ENCODE measurements around the gene GSTM4.
"Not testable (repeated sequence)": the region's sequence is repeated elsewhere in the genome, so short reads cannot be mapped to it uniquely, and the experiment has no call there.

GSTM4 gene

DNA sequence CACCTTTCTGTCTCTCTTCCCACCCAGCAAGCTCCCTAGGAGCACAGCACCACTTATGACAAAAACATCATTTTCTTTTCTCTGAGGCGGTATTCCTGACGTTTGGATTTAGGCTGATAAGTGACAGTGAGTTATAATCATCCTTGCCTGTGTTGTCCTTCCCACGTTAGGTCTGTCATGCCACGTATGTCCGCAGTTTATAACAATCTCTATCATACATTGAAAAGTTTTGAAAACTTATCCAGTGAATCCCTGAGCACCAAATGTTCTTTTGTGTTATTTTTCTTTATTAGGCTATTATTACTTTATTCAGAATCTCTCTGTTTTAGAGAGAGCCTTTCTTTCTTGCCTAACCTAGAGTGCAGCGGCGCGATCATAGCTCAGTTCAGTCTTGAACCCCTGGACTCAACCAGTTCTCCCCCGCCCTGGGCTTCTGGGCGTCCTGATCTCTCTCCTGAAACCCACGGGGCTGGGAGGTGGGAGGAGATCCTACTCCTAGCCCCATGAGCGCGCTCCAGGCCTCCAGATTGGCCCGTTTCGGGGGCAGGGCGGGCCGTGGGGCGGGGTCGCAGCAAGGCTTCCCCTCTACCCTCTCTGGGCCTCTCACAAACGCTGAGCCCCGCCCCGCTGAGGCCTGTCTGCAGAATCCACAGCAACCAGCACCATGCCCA lies 11.7 kb downstream of the GSTM4 start, which contains the start of gene GSTM2:
GSTM2 (plus strand) TSS at position 606 of the 671 bp plus-strand sequence; CDS start at position 665, 59 bp downstream.
- DNase-seq (ENCODE audit: low spot score), result peak; percentile 71

DNA sequence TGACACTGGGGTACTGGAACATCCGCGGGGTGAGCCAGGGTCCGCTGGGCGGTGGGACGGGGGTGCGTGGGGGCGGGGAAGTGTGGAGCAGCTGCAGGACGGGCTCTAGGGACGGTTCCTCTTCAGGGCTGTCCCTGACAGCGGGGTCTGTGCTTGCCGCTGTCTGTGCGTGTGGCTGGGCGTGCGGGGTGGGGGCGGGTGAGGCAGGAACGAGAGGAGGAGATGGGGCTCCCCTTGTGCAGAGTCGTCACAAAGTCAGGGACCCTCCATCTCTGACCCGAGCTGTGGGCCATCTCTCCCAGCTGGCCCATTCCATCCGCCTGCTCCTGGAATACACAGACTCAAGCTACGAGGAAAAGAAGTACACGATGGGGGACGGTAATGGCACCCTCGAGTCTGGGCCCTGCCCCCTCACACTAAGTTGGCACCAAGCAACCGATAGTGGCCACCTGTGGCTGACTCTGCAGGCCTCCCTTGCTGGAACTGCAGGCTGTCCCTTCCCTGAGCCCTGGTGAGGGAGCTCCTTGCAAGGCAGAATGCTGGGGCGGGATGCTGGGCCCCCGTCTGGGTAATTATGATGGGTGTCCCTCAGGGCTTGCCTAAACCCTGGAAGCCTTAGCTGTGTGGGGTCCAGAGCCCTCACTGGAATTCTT lies 12.3 kb downstream of the GSTM4 start:
- DNase-seq (ENCODE audit: low spot score), result no peak

DNA sequence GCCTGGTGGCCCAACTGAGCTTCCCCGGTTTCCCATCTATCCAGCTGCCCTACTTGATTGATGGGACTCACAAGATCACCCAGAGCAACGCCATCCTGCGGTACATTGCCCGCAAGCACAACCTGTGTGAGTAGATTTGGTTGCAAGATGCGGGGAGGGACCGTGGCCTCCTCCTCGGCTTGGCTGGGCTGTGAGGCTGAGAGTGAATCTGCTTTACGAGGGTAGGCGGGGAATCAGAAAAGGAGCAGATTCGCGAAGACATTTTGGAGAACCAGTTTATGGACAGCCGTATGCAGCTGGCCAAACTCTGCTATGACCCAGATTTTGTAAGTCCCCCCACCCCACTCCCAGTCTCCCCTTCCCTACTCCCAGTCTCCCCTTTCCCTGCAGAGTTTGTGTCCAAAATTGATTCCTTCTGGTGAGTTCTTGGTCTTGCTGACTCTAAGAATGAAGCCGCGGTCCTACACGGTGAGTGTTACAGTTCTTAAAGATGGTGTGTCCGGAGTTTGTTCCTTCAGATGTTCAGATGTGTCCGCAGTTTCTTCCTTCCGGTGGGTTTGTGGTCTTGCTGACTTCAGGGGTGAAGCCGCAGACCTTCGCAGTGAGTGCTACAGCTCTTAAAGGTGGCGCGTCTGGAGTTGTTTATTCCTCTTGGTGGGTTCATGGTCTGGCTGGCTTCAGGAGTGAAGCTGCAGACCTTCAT lies 13.5 kb downstream of the GSTM4 start:
- no peak for DNase-seq (ENCODE audit: low spot score)

DNA sequence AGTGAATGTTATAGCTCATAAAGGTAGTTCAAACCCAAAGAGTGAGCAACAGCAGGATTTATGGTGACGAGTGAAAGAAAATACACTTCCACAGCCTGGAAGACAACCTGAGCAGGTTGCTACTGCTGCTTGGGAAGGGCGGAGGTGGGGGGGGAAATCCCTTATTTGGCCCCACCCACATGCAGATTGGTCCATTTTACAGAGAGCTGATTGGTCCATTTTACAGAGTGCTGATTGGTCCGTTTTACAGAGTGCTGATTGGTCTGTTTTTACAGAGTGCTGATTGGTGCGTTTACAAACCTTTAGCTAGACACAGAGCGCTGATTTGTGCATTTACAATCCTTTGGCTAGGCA lies 14.0 kb downstream of the GSTM4 start:
- DNase-seq (ENCODE audit: low spot score), result not testable (repeated sequence)

DNA sequence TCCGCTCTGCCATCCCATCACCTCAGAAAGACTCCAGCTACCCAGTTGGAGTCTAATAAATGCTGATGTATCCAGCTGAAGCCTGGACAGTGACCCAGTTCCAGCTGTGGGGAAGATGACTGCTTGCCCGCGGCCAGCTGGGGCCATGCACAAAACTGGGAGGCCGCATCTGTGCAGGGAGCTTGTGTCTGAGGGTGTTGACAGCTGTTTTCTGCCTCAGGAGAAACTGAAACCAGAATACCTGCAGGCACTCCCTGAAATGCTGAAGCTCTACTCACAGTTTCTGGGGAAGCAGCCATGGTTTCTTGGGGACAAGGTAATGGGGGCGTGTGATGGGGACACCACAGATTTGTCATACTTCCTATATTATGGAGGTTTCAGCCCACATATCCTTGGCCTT lies 15.2 kb downstream of the GSTM4 start:
- DNase-seq (ENCODE audit: low spot score), result no peak

DNA sequence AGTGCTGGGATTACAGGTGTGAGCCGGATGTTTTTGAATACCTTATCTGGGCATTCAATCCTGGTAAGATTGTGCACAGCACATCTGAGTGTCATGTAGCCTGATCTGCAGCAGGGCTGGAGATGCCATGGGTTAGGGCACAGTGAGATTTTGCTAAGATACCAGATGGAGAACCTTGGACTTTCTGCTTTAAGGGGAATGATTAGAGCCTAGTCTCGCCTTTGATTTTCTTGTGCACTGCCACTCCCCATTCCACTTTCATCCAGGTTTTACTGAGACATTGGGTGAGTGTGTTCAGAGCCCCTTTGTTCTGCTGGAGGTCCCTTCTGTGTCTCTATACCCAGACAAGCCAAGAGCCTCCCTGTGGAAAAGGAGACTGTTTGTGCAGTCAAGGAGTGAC lies 18.0 kb downstream of the GSTM4 start:
- not testable (repeated sequence) for DNase-seq (ENCODE audit: low spot score)

DNA sequence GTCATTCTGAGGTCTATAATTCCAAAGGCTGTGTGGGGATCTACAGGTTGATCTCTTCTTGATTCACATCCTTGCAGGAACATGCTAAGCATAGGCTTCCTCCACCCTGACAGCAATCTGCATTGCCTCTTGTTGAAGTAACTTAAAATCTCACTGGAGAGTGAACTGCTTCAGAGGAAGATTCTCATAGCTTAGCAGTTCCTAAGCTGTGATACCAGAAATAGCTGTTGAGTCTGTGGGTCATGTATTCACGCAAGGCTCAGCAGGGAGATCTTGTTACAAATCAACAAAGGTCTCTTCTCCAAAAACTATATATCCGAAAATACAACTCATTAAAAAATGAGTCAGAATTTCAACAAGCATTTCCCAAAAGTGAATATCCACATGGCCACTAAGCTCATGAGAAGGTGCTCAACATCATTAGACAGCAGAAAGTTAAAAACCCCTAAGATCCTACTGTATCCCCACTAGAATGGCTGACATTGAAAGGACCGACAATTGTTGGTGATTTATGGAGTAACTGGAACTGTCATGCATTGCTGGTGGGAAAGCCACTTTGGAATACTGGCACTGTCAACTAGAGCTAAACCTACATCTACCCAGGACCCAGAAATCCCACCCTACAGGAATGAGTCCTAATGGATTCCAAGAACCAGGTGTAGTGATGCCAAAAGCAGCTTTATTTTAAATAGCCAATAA lies 20.9 kb downstream of the GSTM4 start:
- not testable (repeated sequence) for DNase-seq (ENCODE audit: low spot score)

DNA sequence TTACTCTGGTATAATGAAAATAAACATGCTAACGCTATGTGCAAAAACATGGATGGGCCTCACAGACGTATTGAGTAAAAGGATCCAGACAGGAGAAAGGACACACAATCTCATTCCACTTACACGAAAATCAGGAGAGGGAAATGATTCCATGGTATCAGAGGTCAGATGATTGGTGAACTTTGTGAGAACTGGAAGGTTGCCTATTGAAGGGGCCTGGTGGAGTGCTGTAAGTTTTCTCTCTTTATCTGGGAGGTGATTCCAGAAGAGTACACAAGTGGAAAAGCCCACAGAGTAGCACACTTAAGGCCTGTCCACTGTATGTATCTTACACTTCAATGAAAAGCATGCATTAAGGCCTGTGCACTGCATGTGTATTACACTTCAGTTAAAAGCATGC lies 21.6 kb downstream of the GSTM4 start:
- no peak for DNase-seq (ENCODE audit: low spot score)

DNA sequence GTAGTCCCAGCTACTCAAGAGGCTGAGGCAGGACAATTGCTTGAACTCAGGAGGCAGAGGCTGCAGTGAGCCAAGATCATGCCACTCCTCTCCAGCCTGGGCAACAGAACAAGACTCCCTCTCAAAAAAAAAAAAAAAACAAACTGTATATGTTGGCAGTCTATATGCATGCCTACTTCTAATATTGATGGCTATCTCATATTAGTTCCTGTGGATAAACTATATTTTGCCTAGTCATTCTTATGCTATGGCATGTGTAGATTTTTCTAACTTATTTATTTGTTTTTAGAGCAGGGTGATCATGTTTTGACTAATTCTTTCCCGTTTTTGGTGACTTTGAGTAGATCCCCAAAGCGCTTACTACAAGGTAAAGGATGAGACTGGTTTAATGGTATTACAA lies 22.7 kb downstream of the GSTM4 start:
- not testable (repeated sequence) for DNase-seq (ENCODE audit: low spot score)

DNA sequence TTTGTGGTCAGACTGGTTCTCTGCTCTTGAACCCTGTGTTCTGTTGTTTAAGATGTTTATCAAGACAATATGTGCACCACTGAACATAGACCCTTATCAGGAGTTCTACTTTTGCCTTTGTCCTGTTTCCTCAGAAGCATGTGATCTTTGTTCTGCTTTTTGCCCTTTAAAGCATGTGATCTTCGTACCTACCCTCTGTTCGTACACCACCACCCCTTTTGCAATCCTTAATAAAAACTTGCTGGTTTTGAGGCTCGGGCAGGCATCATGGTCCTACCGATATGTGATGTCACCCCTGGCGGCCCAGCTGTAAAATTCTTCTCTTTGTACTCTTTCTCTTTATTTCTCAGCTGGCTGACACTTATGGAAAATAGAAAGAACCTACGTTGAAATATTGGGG lies 28.9 kb downstream of the GSTM4 start:
- not testable (repeated sequence) for DNase-seq (ENCODE audit: low spot score)

DNA sequence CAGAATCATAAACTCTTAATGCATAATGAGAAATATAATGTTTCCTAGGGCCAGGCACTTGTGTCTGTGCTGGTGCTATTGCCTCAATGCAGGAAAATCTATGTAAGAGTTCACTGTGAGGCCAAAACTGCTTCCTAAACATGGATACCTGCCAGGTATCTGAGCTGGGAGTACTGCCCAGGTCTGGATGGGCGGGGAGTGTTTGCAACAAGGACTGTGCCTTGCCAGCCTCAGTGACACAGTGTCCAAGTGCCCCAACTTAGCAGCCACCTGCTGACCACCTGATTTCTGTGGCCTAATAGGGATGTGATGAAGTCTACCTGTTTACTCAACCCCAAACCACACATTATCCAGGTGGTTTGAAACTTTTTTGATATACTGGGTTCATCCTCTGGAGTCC lies 29.5 kb downstream of the GSTM4 start:
- DNase-seq (ENCODE audit: low spot score), result not testable (repeated sequence)

DNA sequence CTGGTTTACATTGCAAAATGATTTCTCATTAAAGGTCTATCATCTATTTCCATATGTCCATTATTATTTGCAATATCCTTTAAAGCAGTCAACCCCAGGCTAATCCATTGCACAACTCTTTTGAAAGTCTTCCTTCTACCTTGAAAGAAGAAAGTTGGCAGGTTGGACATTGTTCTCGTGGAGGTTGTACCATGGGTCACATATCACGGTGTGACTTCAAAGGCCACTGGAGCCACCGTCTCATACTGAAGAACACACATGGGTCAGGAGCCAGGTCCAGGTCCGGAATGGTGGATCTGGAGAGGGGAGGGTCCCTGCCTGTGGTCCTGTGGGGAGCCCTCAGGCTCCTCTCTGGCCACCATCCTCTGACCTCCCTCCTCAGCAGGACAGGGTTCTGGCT lies 30.0 kb downstream of the GSTM4 start:
- not testable (repeated sequence) for DNase-seq (ENCODE audit: low spot score)

DNA sequence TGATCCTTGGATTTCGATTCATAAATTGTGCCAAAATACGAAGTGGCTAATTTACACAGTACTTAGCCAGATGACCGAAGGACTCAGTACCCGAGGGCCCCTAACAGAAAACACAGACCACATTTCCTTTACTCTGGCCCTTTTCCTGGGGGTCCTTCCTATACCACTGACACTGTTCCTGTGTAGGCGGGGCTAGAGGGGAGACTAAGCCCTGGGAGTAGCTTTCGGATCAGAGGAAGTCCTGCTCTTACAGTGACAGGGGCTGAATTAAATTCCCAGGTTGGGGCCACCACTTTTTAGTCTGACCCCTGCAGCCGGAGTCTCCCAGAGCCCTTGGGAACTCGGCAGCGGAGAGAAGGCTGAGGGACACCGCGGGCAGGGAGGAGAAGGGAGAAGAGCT lies 31.2 kb downstream of the GSTM4 start:
- DNase-seq (ENCODE audit: low spot score), result not testable (repeated sequence)

DNA sequence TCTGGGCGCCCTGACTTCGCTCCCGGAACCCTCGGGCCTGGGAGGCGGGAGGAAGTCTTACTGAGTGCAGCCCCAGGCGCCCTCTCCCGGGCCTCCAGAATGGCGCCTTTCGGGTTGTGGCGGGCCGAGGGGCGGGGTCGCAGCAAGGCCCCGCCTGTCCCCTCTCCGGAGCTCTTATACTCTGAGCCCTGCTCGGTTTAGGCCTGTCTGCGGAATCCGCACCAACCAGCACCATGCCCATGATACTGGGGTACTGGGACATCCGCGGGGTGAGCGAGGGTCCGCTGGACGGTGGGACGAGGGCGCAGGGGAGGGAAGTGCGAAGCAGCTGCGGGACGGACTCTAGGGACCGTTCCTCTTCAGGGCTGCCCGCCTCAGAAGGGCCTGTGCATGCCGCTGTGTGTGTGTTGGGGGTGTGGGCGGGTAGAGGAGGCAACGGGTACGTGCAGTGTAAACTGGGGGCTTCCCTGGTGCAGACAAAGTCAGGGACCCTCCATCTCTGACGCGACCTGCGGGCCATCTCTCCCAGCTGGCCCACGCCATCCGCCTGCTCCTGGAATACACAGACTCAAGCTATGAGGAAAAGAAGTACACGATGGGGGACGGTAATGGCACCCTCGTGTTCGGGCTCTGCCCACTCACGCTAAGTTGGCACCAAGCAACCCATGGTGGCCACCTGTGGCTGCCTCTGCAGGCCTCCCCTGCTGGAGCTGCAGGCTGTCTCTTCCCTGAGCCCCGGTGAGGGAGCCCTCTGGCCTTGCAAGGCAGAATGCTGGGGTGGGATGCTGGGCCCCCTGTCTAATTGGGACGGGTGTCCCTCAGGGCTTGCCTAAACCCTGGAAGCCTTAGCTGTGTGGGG lies 32.0 kb downstream of the GSTM4 start, which contains the start of gene GSTM1:
GSTM1 (plus strand) TSS at position 177 of the 859 bp plus-strand sequence; CDS start at position 234, 57 bp downstream.
- DNase-seq (ENCODE audit: low spot score), result peak; percentile 79

DNA sequence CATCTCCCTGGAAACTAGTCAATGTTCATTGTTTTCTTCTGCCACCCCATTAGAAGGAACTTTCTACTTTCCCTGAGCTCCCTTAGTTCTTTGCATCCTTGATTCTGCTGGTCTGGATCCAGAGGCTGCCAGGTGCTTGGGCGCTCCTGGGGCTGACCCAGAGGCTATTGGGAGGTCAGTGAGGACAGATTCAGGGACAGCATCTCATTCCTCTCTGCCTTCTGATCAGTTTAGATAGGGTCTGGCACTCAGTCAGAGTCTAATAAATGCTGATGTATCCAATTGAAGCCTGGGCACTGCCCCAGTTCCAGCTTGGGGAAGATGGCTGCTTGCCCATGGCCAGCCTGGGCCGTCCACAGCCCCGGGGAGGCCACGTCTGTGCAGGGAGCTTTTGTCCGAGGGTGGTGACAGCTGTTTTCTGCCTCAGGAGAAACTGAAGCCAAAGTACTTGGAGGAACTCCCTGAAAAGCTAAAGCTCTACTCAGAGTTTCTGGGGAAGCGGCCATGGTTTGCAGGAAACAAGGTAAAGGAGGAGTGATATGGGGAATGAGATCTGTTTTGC lies 34.0 kb downstream of the GSTM4 start:
- DNase-seq (ENCODE audit: low spot score), result peak; percentile 26

DNA sequence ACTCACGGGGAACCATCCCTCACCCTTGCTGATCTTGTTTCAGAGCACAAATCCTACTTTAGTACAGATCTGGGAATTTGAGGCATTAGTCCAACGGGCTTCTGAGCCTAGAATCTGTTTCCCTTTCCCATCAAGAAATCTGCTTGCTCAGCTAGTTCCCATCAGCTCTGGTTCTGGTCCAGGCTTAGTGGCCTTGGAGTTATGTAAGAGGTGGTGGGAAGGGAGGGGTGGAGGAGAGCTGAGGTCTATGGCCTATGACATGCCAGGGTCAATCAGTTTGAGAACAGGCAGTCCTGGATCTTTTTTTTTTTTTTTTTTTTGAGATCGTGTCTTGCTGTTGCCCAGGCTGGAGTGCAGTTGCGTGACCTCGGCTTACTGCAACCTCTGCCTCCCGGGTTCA lies 35.9 kb downstream of the GSTM4 start:
- DNase-seq (ENCODE audit: low spot score), result peak; percentile 27

DNA sequence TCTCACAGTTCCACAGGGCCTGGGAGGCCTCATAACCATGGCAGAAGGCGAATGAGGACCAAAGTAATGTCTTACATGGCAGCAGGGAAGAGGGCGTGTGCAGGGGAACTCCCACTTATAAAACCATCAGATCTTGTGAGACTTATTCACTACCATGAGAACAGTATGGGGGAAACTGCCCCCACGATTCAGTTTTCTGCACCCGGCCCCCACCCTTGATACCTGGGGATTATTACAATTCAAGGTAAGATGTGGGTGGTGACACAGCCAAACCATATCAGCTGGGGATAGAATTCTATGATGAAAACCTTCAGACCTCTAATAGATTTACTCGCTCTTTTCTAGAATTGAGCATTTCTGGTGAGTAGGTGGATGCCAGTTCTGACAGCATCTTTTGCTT lies 38.5 kb downstream of the GSTM4 start:
- DNase-seq (ENCODE audit: low spot score), result not testable (repeated sequence)

DNA sequence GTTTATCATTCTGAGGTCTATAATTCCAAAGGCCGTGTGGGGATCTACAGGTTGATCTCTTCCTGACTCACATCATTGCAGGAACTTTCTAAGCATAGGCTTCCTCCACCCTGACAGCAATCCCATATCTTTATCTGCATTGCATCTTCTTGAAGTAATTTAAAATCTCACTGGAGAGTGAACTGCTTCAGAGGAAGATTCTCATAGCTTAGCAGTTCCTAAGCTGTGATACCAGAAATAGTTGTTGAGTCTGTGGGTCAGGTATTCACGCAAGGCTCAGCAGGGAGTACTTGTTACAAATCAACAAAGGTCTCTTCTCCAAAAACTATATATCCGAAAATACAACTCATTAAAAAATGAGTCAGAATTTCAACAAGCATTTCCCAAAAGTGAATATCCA lies 39.2 kb downstream of the GSTM4 start:
- DNase-seq (ENCODE audit: low spot score), result not testable (repeated sequence)

DNA sequence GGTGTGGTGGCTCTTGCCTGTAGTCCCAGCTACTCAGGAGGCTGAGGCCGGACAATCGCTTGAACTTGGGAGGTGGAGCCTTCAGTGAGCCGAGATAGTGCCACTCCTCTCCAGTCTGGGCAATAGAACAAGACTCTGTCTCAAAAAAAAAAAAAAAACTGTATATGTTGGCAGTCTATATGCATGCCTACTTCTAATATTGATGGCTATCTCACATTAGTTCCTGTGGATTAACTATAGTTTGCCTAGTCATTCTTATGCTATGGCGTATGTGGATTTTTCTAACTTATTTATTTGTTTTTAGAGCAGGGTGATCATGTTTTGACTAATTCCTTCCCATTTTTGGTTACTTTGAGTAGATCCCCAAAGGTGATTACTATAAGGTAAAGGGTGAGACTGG lies 41.2 kb downstream of the GSTM4 start:
- DNase-seq (ENCODE audit: low spot score), result no peak

DNA sequence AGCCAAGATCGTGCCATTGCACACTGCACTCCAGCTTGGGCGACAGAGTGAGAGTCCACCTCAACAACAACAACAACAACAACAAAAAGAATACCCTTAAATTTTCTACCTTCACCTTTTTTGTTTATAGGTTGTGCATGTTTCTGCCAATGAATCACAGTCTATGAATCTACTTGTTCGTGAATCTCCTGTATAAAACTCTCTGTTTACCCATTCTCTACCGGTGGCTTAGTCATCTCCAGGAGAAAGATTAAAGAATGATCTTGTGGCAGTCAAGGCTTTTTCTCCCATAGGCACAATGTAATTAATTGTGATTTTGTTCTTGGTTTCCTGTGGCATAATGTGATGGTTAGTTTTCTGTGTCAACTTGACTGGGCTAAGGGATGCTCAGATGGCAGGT lies 42.0 kb downstream of the GSTM4 start:
- DNase-seq (ENCODE audit: low spot score), result not testable (repeated sequence)

DNA sequence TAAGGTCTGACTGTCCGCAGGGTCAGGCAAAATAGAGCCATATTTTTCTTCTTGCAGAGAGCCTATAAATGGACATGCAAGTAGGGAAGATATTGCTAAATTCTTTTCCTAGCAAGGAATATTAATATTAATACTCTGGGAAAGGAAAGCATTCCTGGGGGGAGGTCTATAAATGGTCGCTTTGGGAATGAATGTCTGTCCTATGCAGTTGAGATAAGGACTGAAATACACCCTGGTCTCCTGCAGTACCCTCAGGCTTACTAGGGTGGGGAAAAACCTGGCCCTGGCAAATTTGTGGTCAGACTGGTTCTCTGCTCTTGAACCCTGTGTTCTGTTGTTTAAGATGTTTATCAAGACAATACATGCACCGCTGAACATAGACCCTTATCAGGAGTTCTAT lies 47.0 kb downstream of the GSTM4 start:
- not testable (repeated sequence) for DNase-seq (ENCODE audit: low spot score)

Data from pons (tissue), 1 donor.